IMR-90 (cell line): ENCODE data around the gene ARHGAP28. TPM values are rescaled to one million over a fixed set of nuclear protein-coding genes. Genes with fewer than 3 reads are reported as not detected.

Source experiments
- ATAC-seq: fragments of 200-7000 bp; cut with Tn5 transposase; 2 replicates; pipeline ENCODE4 v1.9.1; 2020; ENCODE audit warnings: low read depth, mild to moderate bottlenecking, moderate library complexity
- BruUV-seq: library from RNA; stranded (reverse); fragments of 400-500 nt; replicated peaks from 2 replicates; lab custom pipeline; 2021; lab: Mats Ljungman, UMichigan
- CTCF ChIA-PET: fragments of 300-600 bp; formaldehyde crosslinking; extraction: SDS; loops from one replicate; lab custom pipeline; 2021; ENCODE audit warnings: antibody characterized with exemption; lab: Yijun Ruan, JAX
- POLR2A ChIA-PET: fragments of 300-600 bp; sonication (Branson Sonifier 250); formaldehyde crosslinking; loops from one replicate; lab custom pipeline; 2022; ENCODE audit warnings: antibody characterized with exemption; ENCODE audit not compliant: unreplicated experiment; lab: Charles Lee
- DNase-seq: peaks from one replicate; pipeline ENCODE4 v3.0.0; 2013
- H2AFZ ChIP-seq: replicated peaks from 2 replicates; pipeline ENCODE3; 2013; ENCODE audit warnings: low read length, mild to moderate bottlenecking; ENCODE audit not compliant: poor library complexity
- H2AK5ac ChIP-seq: 2 replicates; pipeline ENCODE4 v1.6.1; 2013; ENCODE audit warnings: low read depth, low read length, inconsistent platforms
- H2AK9ac ChIP-seq: replicated peaks from 2 replicates; pipeline ENCODE3; 2013; ENCODE audit warnings: mild to moderate bottlenecking, low read depth, low read length, moderate library complexity; ENCODE audit not compliant: poor library complexity
- H2BK120ac ChIP-seq: 2 replicates; pipeline ENCODE4 v1.6.1; 2013; ENCODE audit warnings: low read depth, low read length, inconsistent platforms
- H2BK15ac ChIP-seq: 3 replicates; pipeline ENCODE4 v1.6.1; 2013; ENCODE audit warnings: low read depth, low read length, inconsistent platforms
- H2BK20ac ChIP-seq: 2 replicates; pipeline ENCODE4 v1.6.1; 2013; ENCODE audit warnings: low read depth, mild to moderate bottlenecking, inconsistent platforms, low read length, moderate library complexity
- H2BK5ac ChIP-seq: 2 replicates; pipeline ENCODE4 v1.6.1; 2013; ENCODE audit warnings: mild to moderate bottlenecking, low read depth, low read length, inconsistent platforms; ENCODE audit not compliant: poor library complexity, severe bottlenecking
- H3K14ac ChIP-seq: replicated peaks from 2 replicates; pipeline ENCODE4 v1.6.1; 2013; ENCODE audit warnings: low read depth, low read length, inconsistent platforms
- H3K18ac ChIP-seq: 2 replicates; pipeline ENCODE4 v1.6.1; 2013; ENCODE audit warnings: low read depth, low read length, control low read depth
- H3K23ac ChIP-seq: 2 replicates; pipeline ENCODE4 v1.6.1; 2013; ENCODE audit warnings: low read depth, low read length, inconsistent platforms
- H3K27ac ChIP-seq: 2 replicates; pipeline ENCODE4 v1.5.1; 2013; ENCODE audit warnings: mild to moderate bottlenecking, control low read depth, low read length; ENCODE audit not compliant: insufficient read depth
- H3K27me3 ChIP-seq: 2 replicates; pipeline ENCODE4 v1.6.1; 2013; ENCODE audit warnings: low read length; ENCODE audit not compliant: control insufficient read depth, insufficient read depth
- H3K36me3 ChIP-seq: 2 replicates; pipeline ENCODE4 v1.6.1; 2013; ENCODE audit warnings: low read length, mixed read lengths; ENCODE audit not compliant: control insufficient read depth, insufficient read depth
- H3K4ac ChIP-seq: 2 replicates; pipeline ENCODE4 v1.6.1; 2013; ENCODE audit warnings: low read depth, low read length, inconsistent platforms
- H3K4me1 ChIP-seq: 2 replicates; pipeline ENCODE4 v1.6.1; 2013; ENCODE audit warnings: low read length, mixed read lengths; ENCODE audit not compliant: control insufficient read depth, insufficient read depth
- H3K4me2 ChIP-seq: 2 replicates; pipeline ENCODE4 v1.6.1; 2013; ENCODE audit warnings: low read depth, mild to moderate bottlenecking, control low read depth, low read length, moderate library complexity
- H3K4me3 ChIP-seq: 2 replicates; pipeline ENCODE4 v1.5.1; 2013; ENCODE audit warnings: low read depth, mild to moderate bottlenecking, control low read depth, low read length, moderate library complexity; ENCODE audit not compliant: insufficient read depth
- H3K56ac ChIP-seq: 2 replicates; pipeline ENCODE4 v1.6.1; 2013; ENCODE audit warnings: low read length, inconsistent platforms; ENCODE audit not compliant: insufficient read depth; ENCODE audit errors: extremely low read depth
- H3K79me1 ChIP-seq, 2 experiments: 2 replicates each; pipeline ENCODE4 v1.6.1; 2013; ENCODE audit warnings: low read length in 2 of 2, inconsistent platforms in 1 of 2, low read depth in 1 of 2
- H3K9ac ChIP-seq: 2 replicates; pipeline ENCODE4 v1.6.1; 2013; ENCODE audit warnings: low read depth, low read length, control low read depth
- H3K9me1 ChIP-seq: 2 replicates; pipeline ENCODE4 v1.6.1; 2013; ENCODE audit warnings: low read length, inconsistent platforms; ENCODE audit not compliant: insufficient read depth
- H3K9me3 ChIP-seq: 2 replicates; pipeline ENCODE4 v1.6.1; 2013; ENCODE audit warnings: low read length; ENCODE audit not compliant: control insufficient read depth, insufficient read depth
- H4K20me1 ChIP-seq: 2 replicates; pipeline ENCODE4 v1.6.1; 2013; ENCODE audit warnings: low read length, inconsistent platforms; ENCODE audit not compliant: insufficient read depth
- H4K5ac ChIP-seq: 2 replicates; pipeline ENCODE4 v1.6.1; 2013; ENCODE audit warnings: mild to moderate bottlenecking, low read depth, low read length, control low read depth
- H4K8ac ChIP-seq, 2 experiments: 2 replicates each; pipeline ENCODE4 v1.6.1; 2013; ENCODE audit warnings: low read depth in 2 of 2, low read length in 2 of 2, control low read depth in 1 of 2, inconsistent platforms in 1 of 2
- H4K91ac ChIP-seq: 2 replicates; pipeline ENCODE4 v1.6.1; 2013; ENCODE audit warnings: low read depth, low read length, inconsistent platforms; ENCODE audit not compliant: insufficient read depth
- FOS ChIP-seq: fragments of 150-350 bp; IDR thresholded peaks from 2 replicates; pipeline ENCODE4 v1.6.1; 2016; ENCODE audit warnings: low read depth, low read length
- SMC3 ChIP-seq: fragments of 150-350 bp; IDR thresholded peaks from 2 replicates; pipeline ENCODE4 v1.6.1; 2016; ENCODE audit warnings: low read depth, mild to moderate bottlenecking, antibody characterized with exemption, low read length, moderate library complexity
- WGBS, 2 experiments: methylation state at CpG; one replicate each; pipeline versions ENCODE4 v1.1.5 to v1.1.7; 2013; ENCODE audit warnings: missing lambda C conversion rate in 2 of 2; ENCODE audit not compliant: insufficient read length in 1 of 2; ENCODE audit errors: extremely low coverage in 2 of 2; 5-methylcytosine and 5-hydroxymethylcytosine counted together
- dilution Hi-C: fragments of 300-500 bp; cut with HindIII; formaldehyde crosslinking; loops from one replicate; pipeline ENCODE4 v1.14.3; 2018; ENCODE audit warnings: low sequenced_read_pairs; ENCODE audit not compliant: unreplicated experiment
- in situ Hi-C: fragments of 300-500 bp; cut with MboI; formaldehyde crosslinking; loops from 3 replicates; pipeline ENCODE4 v1.14.3; 2019; ENCODE audit warnings: low sequenced_read_pairs, inconsistent platforms, mixed read lengths
- intact Hi-C: fragments of 100-400 bp; cut with micrococcal nuclease; formaldehyde crosslinking; loops from 2 replicates; pipeline ENCODE4 v1.10.0; 2022
- polyA plus RNA-seq, 3 experiments: library from polyadenylated mRNA; depleted of rRNA; stranded (reverse); fragments of >200 nt; gene quantifications; 2 replicates each; pipeline ENCODE4 v1.2.3, GENCODE V29; 2012; ENCODE audit warnings: low replicate concordance in 1 of 3
- total RNA-seq: library from RNA; depleted of rRNA; stranded (reverse); fragments of >200 nt; gene quantifications from 2 replicates; pipeline ENCODE4 v1.2.3, GENCODE V29; 2012

The ARHGAP28 gene
- total and polyA plus RNA-seq, 2 of the 4 experiments (the other 2 are of a cell fraction): 1.8 to 3.8 TPM

- no peak overlapping the region for H3K23ac ChIP-seq
- H3K27me3 ChIP-seq: no peaks in the 10 kb centered on the region
- H2BK15ac ChIP-seq: no peak overlapping the region
- H4K91ac ChIP-seq: no peak overlapping the region
- H4K8ac ChIP-seq: no peak overlapping the region
- no peaks in the 10 kb centered on the region for H4K20me1 ChIP-seq
- H3K4me1 ChIP-seq: peaks cover 7% of the 10 kb centered on the region
- no peaks in the 10 kb centered on the region for H3K36me3 ChIP-seq
- no peak overlapping the region for H2AFZ ChIP-seq
- in situ Hi-C loops: no loop called here
- no peak overlapping the region for H3K14ac ChIP-seq
- dilution Hi-C loops: no loop called here
- no peak overlapping the region for H2BK120ac ChIP-seq
- no peak overlapping the region for H3K9ac ChIP-seq
- no TSS peak for BruUV-seq
- DNase-seq: no peak
- no peaks in the 10 kb centered on the region for H3K79me1 ChIP-seq
- H3K4ac ChIP-seq: no peak overlapping the region
- intact Hi-C loops: loop anchor here (2.0 kb wide), 1 partner anchor 15 kb away; no protein-coding TSS in a partner anchor
- WGBS, 2 experiments: no CpG with 5 or more reads among the region's 1 CpG
- H3K4me3 ChIP-seq: no peak overlapping the region
- no peak overlapping the region for H2AK9ac ChIP-seq
- no peak; the same call in 1 of the 2 replicates for ATAC-seq
- no peak overlapping the region for H3K4me2 ChIP-seq
- ChIA-PET POLR2A (interaction anchor here (0.6 kb wide), 1 partner anchor 188 kb away, joined by 10 read pairs; no protein-coding TSS in a partner anchor), CTCF (interaction anchor here (0.6 kb wide), 2 partner anchors 56 to 78 kb away, joined by 3 to 4 read pairs; no protein-coding TSS in a partner anchor)
- H2BK20ac ChIP-seq: no peak overlapping the region
- no peak overlapping the region for H2BK5ac ChIP-seq
- no peak overlapping the region for H3K56ac ChIP-seq
- TF ChIP-seq SMC3 (no peak), FOS (no peak)
- H3K9me1 ChIP-seq: 0 out of 2 replicates have a peak, but pooled peaks cover 2% of the 10 kb centered on the region
- no peak overlapping the region; the same call in 1 of the 2 replicates for H3K18ac ChIP-seq
- no peak overlapping the region for H2AK5ac ChIP-seq
- no peaks in the 10 kb centered on the region for H3K9me3 ChIP-seq
- H3K27ac ChIP-seq: no peak overlapping the region
- H4K5ac ChIP-seq: no peak overlapping the region; the same call in 1 of the 2 replicates
These were observed 89.8 kb downstream of the ARHGAP28 start for GRCh38 chr18:6819332-6819731.
